RWPE1 (cell line): ENCODE measurements around the gene SRRM3.

Experiments used
- CTCF ChIA-PET: fragments of 350-600 bp; sonication (Branson Sonifier 250); formaldehyde crosslinking; extraction: SDS; loops from one replicate; lab custom pipeline; 2021; lab: Yijun Ruan, JAX
- POLR2A ChIA-PET: fragments of 400-600 bp; formaldehyde crosslinking; extraction: SDS; loops from one replicate; lab custom pipeline; 2020; ENCODE audit warnings: antibody characterized with exemption; ENCODE audit not compliant: low non-redundant PET; lab: Yijun Ruan, JAX
- DNase-seq: peaks from one replicate; pipeline ENCODE4 v3.0.0; 2012; ENCODE audit warnings: low spot score
- H3K27ac ChIP-seq: fragments of 450-650 bp; 2 replicates; pipeline ENCODE4 v1.5.1; 2017
- CTCF ChIP-seq: fragments of 450-650 bp; conservative IDR thresholded peaks from 2 replicates; pipeline ENCODE4 v1.5.1; 2017; ENCODE audit warnings: low read depth, mild to moderate bottlenecking

SRRM3 gene

GRCh38 chr7:76246804-76247389, 45.2 kb downstream of the SRRM3 start:
- POLR2A ChIA-PET = no interaction called here
- H3K27ac ChIP-seq = no peak overlapping the region
- no peak for DNase-seq
- CTCF ChIA-PET = no interaction called here
- no peak for TF ChIP-seq CTCF

GRCh38 chr7:76247938-76248337, 46.2 kb downstream of the SRRM3 start:
- CTCF ChIA-PET = no interaction called here
- no peak for TF ChIP-seq CTCF
- POLR2A ChIA-PET = no interaction called here
- DNase-seq = no peak
- no peak overlapping the region for H3K27ac ChIP-seq

GRCh38 chr7:76252021-76252420, 50.3 kb downstream of the SRRM3 start:
- H3K27ac ChIP-seq = no peak overlapping the region
- TF ChIP-seq CTCF = no peak
- POLR2A ChIA-PET = no interaction called here
- no peak for DNase-seq
- CTCF ChIA-PET = interaction anchor here (0.9 kb wide), 1 partner anchor 11 kb away, joined by 4 read pairs; no protein-coding TSS in a partner anchor

- H3K27ac ChIP-seq = no peak overlapping the region
- ChIA-PET CTCF (interaction anchor here (1.0 kb wide), 1 partner anchor 77 kb away, joined by 5 read pairs; no protein-coding TSS in a partner anchor), POLR2A (no interaction called here)
- DNase-seq = no peak
- TF ChIP-seq CTCF = no peak
Observed at GRCh38 chr7:76254781-76255180, 53.1 kb downstream of the SRRM3 start.

GRCh38 chr7:76257973-76258372, 56.3 kb downstream of the SRRM3 start:
- H3K27ac ChIP-seq = no peak overlapping the region
- no peak for DNase-seq
- ChIA-PET CTCF (interaction anchor here (0.5 kb wide), 1 partner anchor 123 kb away, joined by 8 read pairs; no protein-coding TSS in a partner anchor), POLR2A (no interaction called here)
- TF ChIP-seq CTCF = no peak

- no peak for DNase-seq
- TF ChIP-seq CTCF = no peak
- H3K27ac ChIP-seq = no peak overlapping the region
- ChIA-PET CTCF (interaction anchor here (1.9 kb wide), 1 partner anchor 82 kb away, joined by 10 read pairs; no protein-coding TSS in a partner anchor), POLR2A (interaction anchor here (0.5 kb wide), 1 partner anchor 108 kb away, joined by 4 read pairs; no protein-coding TSS in a partner anchor)
Observed at GRCh38 chr7:76259124-76260093, 57.7 kb downstream of the SRRM3 start.
